HepG2 (cell line): ENCODE data around the gene PAEP.

ENCODE experiments used
- ATF1 ChIP-seq: IDR thresholded peaks from 2 replicates; pipeline ENCODE4 v1.6.1; 2016; ENCODE audit warnings: mild to moderate bottlenecking, control low read depth
- CTCF ChIP-seq: sonication (generic); formaldehyde crosslinking; IDR thresholded peaks from 2 replicates; pipeline ENCODE4 v1.5.0; 2020; ENCODE audit warnings: mild to moderate bottlenecking, missing genetic modification reagents, moderate library complexity
- SP1 ChIP-seq, 2 experiments: fragments of 450-650 bp in 1 of 2; sonication (generic) in 1 of 2; formaldehyde crosslinking in 1 of 2; IDR thresholded peaks; 2 replicates each; pipeline versions ENCODE4 v1.4.0 to v1.6.1; 2016 to 2020; ENCODE audit warnings: missing genetic modification reagents in 1 of 2
- STAT6 ChIP-seq: sonication (generic); formaldehyde crosslinking; IDR thresholded peaks from 2 replicates; pipeline ENCODE4 v1.4.0; 2020; ENCODE audit warnings: missing genetic modification reagents, mild to moderate bottlenecking, borderline replicate concordance

- TF ChIP-seq SP1 (IDR thresholded peaks at IDR 0.05): no peak
- TF ChIP-seq SP1 (CRISPR knock-in tag; IDR thresholded peaks at IDR 0.05): no peak
- no peak for TF ChIP-seq STAT6 (CRISPR knock-in tag)
- TF ChIP-seq CTCF (CRISPR knock-in tag): no peak
- TF ChIP-seq ATF1 (CRISPR knock-in tag): no peak
Measured at GRCh38 chr9:135612437-135612836, 50.9 kb downstream of the PAEP start.
